NCI-H748 (cell line): ENCODE results near the gene RET.

Experiments used
- DNase-seq: peaks from one replicate; lab custom pipeline; 2025; ENCODE audit not compliant: unreplicated experiment; lab: John Stamatoyannopoulos, UW

The RET gene

DNA sequence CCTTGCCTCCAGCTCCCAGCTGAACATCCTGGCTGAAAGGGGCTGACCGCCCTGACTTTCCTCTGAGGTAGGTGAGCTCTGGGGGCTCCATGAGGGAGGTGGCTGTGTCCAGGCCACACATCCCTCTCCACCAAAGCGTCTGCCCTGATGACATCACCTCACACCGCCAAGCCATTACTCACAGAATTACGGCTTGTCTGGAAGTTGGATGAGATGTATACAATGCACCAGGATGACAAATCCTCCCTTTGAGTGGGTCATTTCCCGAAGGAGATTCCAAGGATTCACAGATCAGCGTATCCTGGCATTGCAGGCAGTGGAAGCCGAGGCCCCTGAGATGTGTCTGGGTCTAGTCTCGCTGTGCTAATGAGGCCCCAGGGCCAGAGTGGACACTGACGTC, 15.1 kb upstream of the RET start:
- no peak for DNase-seq

DNA sequence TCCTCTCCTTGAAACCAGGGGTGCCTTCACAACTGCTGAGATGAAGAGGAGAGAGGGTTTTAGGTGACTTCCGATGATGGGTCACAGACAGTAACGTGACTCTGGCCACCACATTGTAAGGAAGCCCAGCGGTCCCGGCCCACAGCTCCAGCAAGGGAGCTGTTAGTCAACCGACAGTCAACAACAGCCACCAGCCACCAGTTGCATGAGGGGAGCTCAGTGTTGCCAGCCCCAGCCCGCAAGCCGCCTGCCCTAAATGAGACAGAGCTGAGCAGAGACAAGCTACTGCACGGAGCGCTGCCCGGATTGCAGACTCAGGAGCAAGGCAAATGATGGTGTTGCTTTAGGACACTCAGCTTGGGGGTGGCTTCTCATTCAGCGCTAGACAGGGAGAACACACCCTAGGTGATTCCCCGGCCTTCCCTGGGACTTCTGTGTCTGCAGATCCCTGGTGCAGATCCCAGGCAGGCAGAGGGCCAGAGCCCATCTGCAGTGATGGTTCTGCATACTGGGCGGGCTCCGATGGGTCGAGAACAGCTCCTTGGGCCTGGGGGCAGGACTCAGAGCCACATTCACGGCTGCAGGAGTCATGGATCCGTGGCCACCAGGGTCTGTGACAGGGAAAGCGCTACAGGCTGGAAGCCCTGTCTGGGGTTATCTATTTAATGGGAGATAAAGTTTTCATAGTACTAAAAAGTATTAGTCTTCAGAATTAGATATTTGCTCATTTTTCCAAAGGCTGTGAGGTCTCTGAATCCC, 14.3 kb upstream of the RET start:
- DNase-seq, result no peak

DNA sequence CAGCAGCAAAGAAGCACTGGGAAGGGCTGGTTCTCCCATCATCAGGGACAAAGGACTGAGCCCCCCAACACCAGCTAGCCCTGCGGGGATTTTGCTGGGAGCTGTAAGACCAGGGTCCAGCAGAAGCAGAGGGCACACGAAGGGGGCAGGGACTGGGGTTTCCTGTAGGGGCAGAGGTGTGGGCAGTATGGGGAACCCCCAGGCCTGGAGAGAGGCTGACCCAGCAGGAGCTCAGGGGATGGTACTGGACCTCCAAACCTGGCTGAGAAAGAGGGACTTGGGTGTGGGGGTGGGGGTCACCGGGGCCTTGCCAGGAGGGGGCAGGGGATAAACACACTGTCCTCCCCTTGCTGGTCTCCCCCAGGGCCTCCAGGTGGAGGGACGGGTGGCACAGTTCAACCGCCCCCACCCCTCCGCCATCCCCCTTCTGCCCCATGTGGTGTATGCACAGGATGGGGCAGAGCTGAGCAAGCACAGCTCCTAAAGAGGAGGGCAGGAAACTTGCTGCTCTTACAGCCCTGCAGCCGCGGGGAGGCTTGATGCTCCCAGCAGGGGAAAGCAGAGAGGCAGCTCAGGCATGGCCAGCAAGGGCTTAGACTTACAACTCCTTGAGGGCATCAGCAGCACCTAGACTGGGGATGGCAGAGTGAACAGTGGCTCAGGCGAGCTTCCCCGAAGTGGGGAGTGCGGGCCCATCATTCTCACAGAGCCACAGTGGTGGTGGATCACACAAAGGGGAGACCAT, 12.4 kb upstream of the RET start:
- no peak for DNase-seq

DNA sequence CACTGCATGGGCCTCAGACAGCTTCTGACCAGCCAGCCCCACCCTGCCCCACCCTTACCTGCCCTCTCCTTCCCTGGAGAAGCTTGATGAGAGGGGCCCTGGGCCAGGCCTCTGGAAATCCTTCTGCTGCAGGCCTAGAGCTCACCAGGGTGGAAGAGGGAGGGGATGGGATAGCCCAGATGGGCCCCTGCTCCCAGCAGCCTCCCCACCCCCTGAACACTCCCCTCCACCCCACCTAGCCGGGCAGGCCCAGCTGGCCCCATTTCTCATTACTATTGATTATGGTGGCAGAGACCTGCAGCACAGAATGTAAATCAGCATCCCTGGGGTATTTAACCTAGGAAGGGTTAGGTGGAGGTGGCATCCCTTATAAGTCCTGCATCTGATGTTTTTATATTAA, 11.6 kb upstream of the RET start:
- no peak for DNase-seq

DNA sequence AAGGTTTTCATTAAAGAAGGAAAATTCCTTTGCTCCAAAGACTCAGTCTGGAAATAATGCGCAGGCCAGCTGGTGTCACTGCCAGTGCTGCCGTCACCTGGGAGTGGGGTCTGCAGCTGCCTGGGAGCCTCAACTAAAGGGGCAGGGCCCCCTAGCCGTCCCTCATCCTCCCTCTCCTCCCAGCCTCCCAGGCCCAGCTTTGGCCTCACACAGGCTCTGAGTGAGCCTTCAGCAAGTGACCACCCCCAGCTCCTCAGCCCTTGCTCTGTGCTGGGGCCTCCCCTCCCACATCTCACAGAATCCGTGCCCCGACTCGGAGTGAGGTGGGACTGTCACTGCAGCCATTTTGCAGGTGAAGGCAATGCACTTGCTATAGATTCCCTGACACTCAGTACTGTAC, 11.1 kb upstream of the RET start:
- no peak for DNase-seq

DNA sequence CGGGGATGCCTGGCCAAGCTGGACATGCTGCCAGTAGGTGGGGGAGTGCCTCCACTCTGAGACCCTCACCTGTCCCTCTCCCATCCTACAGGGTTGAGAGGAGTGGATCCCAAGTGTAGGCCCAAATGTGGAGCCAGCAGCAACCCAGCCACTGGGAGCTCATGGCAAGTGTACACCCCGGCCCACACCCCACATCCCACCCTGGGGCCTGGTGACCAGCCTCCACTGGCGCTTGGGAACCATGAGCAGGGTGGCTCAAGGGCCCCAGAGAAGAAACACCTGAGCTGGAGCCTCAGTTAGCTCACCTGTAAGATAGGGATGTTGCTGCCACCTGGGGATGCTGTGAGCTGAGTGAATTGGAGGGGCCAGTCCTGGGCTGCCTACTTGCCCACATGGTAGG, 10.4 kb upstream of the RET start:
- DNase-seq, result no peak

DNA sequence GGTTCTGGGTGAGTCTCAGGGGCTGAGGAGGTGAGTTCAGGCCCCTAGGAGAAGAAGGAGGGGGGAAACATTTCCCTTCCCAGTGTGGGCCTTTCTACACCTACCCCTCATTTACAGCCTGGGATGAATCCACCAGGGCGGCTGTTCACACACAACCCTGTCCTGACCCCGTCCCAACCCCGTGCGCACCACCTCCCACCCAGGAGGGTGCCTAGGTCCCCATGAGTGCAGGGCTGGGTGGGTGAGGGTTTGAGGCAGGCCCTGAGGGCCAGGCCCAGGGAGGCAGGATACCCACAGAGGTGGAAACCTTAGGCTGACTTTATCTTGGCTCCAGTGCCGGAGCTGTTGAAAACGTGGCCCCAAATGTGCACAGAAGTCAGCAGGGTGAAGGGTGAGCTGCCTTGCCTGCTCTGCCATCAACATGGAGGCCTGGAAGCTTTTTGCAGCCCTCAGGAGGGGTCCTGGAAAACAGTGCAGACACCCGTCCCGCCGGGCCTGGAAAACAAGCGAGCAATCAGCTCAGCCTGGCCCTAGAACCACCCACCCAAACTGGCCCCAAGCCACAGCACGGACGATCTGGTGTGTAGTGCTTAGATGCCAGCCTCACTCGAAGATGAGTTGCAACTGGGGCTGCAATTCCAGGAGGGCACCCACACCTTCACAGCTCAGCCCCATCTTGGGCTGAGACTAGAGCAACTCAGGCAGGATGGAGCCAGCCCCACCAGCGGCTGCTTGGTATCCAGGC, 9.3 kb upstream of the RET start:
- no peak for DNase-seq

DNA sequence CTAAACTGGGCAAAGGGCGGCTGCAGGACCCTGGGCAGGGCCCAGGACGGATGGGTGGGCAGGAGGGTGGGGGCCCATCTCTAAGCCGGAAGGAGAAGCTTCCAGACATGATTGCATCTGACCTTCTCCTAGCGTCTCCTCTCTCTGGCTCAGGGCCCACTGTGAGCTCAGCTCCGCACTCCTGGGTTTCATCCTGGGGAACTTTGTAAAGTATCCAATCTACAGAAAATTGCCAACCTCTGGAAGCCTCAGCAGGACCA, 8.8 kb upstream of the RET start:
- DNase-seq, result no peak

DNA sequence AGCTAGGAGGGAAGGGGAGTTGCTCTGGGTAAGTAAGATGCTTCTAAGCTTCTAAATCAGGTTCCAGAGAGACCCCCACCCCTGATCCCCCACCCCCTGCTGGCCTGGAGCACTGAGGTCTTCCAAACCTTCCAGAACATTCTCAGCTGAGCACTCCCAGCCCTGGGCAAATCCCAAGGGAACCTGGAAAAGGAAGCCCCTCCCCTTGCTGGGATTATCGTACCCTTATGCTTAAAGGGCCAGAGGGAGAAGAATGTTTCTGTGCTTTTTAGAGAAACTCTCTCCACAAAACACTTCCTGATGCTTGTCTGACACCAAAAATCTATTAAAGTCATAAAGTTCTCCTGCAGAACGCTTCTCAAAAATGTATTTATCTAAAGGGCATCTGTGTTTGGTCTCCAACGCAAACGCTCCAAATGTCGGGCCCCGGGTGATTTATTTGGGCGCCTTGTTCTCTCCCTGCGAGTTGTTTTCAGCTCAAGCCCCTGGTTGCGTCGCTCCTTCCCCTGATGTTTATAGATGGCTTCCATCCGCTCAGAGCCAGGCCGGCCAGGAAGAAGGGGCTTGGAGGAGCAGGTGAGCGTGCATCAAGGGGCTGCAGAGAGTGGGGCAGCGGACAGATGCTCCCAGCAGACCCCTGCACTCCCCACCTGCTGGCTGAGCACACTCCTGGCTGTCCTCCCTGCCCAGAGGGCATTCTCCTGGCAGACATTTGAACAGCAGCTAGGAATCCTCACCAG, 8.2 kb upstream of the RET start:
- DNase-seq, result no peak

DNA sequence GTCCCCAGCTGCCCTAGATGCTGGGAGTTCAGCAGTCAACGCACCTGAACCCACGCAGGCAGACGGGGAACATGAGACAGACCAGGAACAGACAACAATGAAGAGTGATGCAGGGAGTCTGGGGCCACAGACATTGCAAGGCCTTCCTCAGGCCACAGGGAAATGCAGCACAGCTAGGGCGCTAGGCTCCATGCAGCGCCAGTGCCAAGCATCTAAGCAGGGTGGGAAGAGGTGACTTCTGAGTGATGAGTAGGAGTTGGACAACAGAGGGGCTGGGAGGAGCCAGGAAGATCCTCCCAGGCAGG, 7.7 kb upstream of the RET start:
- DNase-seq, result no peak

DNA sequence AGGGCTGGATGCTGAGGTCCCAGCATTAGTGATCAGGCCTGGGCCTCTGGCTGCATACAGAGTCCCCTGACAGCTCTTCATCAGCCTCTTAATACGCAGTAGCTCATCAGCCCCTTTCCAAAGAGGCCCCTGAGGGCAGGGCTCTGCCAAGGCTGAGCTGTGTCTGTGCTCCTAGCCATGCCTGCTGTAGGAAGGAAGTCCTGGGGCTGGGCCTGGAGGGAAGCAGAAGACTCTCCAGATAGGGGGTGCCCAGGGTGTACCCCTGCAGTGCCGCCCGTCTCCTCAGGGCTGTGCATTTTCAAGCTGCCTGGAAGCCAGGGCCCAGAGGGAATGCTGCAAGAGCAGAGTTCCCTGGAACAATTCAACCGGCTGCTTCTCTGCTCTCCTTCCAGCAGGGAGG, 7.3 kb upstream of the RET start:
- no peak for DNase-seq

DNA sequence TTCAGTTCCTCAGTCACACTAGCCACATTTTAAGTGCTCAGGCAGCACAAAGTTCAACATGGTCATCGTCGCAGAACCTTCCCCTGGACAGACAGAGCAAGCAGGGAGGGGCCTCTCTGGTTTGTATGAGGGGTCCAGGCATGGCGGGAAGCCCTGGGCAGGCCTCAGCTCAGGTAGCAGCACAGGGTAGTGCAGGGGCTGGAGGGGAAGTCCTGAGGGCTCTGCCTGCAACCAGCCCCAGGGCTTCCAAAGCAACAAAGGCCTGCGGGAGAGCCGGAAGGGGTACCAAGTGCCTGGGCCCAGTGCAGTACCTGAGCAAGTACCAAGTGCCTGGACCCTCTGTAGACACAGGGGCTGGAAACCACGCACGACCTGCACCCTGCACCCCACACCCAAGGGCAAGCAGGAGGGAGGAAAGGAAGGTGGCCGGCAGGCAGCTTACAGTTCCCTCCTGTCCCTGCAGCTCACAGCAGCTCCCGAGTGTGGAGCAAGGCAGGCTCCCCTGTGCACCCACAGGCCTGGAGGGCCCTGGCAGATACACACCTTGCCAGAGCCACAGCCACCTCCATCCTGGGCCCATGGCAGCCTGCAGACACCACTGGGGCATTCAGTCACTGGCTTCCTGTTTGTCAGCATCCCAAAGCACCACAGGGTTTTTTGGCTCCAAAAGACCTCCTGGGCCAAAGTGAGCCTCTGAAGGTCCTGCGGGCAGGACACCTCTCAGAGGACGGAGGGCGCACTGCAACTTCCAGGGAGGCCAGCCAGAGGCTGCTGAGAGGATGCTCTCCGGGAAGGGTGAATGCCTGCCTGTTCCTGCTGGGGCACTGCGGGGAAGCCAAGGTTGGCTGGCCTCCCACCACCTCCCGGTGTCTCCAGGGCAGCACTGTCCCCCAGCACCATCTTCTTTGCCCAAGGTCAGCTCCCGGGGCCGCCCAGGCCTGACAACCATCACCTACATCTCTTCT, 6.5 kb upstream of the RET start:
- DNase-seq, result no peak

DNA sequence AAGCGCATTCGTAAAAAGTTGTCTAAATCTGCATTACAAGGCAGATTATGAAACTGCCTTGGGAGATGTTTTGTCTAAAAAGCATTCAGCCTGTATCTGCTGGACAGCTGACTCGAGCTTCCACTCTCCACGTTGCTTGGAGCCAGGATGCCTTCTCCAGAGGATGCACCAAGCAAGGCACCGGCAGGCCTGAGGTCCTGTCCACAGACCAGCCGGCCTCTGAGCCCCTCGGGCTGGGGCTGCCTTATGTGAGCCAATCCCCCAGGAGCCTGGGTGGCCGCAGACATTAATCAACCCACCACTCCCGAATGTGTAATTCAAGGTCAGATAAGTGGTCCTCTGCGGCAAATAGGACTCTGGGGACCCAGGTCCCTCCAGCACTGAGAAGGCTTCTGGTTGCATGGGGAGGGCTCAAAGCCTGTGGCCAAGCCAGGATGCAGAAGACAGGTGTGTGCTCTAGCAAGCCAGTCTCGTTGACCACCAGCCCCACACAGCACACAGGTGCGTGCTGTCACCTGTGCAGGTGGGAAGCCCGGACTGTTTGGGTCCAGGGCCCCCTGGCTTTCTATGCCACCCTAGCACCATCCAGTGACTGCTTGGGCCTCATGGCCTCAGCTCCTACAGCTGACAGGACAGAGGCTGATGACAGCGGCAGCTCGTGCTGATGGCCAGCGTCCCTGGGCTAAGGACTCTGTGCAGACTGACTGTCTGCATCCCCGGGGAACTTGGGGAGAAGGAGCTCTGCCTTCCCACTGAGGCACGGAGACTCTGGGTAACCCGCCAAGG, 4.8 kb upstream of the RET start:
- DNase-seq, result no peak

DNA sequence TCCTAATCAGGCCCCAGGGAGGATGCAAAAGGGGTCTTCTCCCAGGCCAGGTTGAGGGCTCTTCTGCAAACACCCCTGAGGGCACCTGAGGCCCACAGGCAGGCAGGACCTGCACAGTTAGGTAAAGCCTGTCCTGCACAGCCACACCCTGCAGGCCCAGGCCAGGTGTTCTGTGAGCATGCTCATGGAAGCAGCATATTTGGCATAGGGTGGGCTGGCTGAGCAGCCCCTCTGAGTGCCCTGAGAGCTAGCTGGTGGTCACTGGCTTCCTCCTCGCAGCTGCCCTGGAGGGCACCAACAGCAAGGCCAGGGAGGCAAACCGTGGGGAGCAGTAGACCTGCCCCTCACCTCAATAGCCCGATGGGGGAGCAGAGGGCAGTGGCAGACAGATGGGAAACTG, 3.7 kb upstream of the RET start:
- no peak for DNase-seq

DNA sequence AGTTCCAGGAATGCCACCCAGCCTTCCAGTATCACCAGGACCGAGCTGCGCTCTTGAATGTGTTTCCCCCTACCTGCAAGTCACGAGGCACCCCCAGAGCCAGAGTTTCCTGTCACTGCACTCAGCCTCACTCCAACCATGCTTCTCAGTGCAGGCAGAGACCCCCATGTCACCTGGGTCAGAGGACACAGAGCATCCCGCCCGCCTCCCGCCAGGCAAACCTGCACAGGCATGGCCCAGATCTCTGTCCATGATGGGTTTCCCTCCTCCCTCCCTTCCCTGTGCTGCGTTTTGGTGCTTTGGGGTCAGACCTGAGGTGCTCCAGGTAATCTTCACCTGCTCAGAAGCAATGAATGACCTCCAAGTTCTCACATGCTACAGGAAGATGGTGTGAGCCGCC, 3.1 kb upstream of the RET start:
- DNase-seq, result no peak

DNA sequence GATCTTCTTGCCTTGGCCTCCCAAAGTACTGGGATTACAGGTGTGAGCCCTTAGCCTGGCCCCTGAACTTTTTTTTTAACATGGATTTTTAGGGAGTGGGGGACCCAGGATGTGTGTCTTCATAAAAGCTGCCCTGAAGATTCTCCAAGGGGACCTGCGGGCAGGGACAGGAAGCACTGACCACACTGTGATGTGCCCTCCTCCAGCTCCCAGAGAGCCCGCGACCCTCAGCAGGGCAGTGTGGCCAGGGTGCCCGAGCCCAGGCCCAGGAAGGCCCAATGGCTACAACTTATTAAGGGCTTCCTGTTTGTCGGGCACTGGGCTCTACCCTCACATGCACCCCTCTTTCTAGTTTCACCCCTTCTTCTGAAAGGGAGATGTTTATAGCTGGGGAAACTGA, 2.5 kb upstream of the RET start:
- no peak for DNase-seq

DNA sequence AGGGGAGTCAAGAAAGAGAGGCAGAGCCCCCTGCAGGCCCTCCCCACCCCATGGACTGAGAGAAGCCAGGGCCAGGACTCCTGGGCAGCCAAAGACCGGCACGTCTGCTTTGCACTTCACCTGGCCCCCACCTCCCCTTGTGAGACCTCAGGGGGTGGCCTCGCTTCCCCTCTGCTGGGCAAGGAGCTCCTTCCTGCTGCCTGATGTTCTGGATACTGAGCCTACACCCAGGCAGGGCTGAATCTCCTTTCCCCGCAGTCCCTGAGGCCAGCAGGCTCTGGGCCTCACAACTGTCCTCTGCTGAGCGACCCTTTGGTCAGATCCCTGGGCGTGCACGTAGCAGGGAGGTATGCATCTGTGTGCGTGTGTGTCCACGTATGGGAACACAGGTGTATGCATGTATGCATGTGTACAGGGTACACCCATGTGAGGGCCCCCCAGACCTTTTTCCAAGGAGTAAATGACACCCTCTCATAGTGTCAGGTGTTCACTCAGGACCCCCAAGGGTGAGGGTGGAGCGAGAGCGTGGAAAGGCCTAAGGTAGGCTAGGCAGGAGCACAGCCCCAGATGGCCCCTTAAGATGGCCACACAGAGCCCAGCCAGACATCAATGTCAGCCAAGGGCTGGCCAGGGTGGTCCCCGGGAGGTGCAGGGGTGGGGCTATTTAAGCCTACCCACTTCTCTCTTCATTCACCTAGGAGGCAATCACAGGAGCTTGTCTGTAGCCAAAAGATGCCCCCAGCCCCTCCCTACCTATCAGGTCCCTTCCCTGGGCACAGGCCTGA, 1.9 kb upstream of the RET start:
- DNase-seq, result no peak

DNA sequence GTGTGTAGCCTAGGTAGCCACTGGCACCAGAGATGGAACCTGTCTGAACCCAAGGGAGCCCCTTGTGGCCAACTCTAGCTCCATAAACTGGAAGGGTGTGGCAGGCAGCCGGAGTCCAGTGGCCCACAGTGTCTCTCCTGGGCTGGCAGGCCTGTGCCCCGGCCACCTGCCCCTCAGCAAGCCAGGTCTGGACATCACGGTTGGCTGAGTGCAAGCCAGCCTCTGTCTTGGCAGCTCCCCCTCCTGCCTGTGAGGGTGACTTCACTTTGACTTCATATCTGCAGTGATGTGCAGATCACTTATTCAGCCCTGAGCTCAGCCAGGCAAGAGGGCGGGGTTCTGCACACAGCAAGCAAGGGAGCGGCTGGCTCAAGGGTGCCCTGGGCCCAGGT, 1.3 kb upstream of the RET start:
- DNase-seq, result peak; percentile 52

DNA sequence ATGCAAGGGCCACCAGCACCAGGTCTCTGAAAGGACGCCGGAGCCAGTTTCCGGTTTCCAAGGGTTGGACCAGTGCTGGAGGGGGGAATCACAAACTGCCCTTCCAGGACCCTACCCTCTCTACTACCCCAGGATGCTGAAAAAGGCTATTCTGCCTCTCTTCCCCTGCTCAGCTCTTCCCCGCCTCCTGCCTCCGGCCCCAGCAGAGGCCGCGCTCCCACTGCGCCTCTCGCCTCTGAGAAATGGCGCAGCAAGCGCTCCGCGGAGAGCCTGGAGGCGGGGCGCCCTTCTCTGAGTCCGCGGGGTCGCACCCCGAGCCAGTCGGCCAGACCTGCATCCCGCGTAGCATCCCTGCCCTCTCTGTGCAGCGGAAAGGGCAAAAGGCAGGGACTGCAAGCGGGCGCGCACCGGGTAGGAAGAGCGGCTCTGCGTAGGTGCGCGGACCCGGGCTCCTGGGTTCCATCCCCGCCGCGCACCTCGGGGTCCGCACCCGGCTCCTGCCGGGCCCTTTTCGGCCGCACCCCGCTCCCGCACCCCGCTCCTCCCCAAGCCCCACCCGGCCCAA, 476 bp upstream of the RET start:
- peak; percentile 56 for DNase-seq
